Heart left ventricle (tissue), 16 donors: ENCODE data around the gene ARHGAP33. TPM values are rescaled to one million over a fixed set of nuclear protein-coding genes. Genes with fewer than 3 reads are reported as not detected.
A peak's percentile ranks its signal among the peaks of the same experiment; 100 is the strongest.

Experiments
- ATAC-seq, 4 donors: fragments of 200-7000 bp; cut with Tn5 transposase; one replicate each; pipeline ENCODE4 v1.9.1; 2020 to 2022; ENCODE audit warnings: moderate library complexity in 4 of 4, mild to moderate bottlenecking in 3 of 4, moderate number of reproducible peaks in 1 of 4
- DNase-seq, 5 donors: peaks; one replicate each; pipeline ENCODE4 v3.0.0-alpha.2; 2020
- H3K27ac ChIP-seq, 12 donors: fragments of 200-600 bp; sonication (generic) in 4 of 12; one replicate each; pipeline versions ENCODE4 v1.5.0 to v1.8.0; 2016 to 2022; ENCODE audit warnings: mild to moderate bottlenecking in 2 of 12
- H3K27me3 ChIP-seq, 9 donors: fragments of 200-600 bp; sonication (generic) in 2 of 9; one replicate each; pipeline versions ENCODE4 v1.5.1 to v1.8.0; 2016 to 2022; ENCODE audit warnings: mild to moderate bottlenecking in 3 of 9
- H3K36me3 ChIP-seq, 9 donors: fragments of 200-600 bp; sonication (generic) in 2 of 9; one replicate each; pipeline versions ENCODE4 v1.5.0 to v1.8.0; 2018 to 2022; ENCODE audit warnings: mild to moderate bottlenecking in 2 of 9
- H3K4me1 ChIP-seq, 12 donors: fragments of 200-600 bp; sonication (generic) in 4 of 12; one replicate each; pipeline versions ENCODE4 v1.5.0 to v1.8.0; 2016 to 2022; ENCODE audit warnings: mild to moderate bottlenecking in 3 of 12
- H3K4me3 ChIP-seq, 12 donors: fragments of 200-600 bp; sonication (generic) in 4 of 12; one replicate each; pipeline versions ENCODE4 v1.5.0 to v1.8.0; 2017 to 2022; ENCODE audit warnings: mild to moderate bottlenecking in 9 of 12, moderate library complexity in 4 of 12
- H3K9me3 ChIP-seq, 12 donors: fragments of 200-600 bp; sonication (generic) in 4 of 12; one replicate each; pipeline versions ENCODE4 v1.5.0 to v1.8.0; 2016 to 2022; ENCODE audit warnings: mild to moderate bottlenecking in 1 of 12
- POLR2A ChIP-seq, 2 donors: fragments of 450-650 bp; IDR thresholded peaks; one replicate each; pipeline ENCODE4 v1.6.1; 2017; ENCODE audit warnings: antibody characterized with exemption in 2 of 2, mild to moderate bottlenecking in 2 of 2, moderate library complexity in 2 of 2
- WGBS, 4 donors: extraction: QIAGEN DNeasy Blood & Tissue Kit in 2 of 4; methylation state at CpG; one replicate each; pipeline versions ENCODE4 v1.1.5 to v1.1.7; 2013 to 2018; 5-methylcytosine and 5-hydroxymethylcytosine counted together
- intact Hi-C, 10 donors: fragments of 100-400 bp; cut with DNase I; formaldehyde crosslinking; loops; one replicate each; pipeline versions ENCODE4 v1.11.1 to v1.14.2; 2022
- polyA plus RNA-seq, 2 donors: library from polyadenylated mRNA; stranded (reverse); fragments of 200-250 nt; gene quantifications; one replicate each; pipeline ENCODE4 v1.2.3, GENCODE V29; 2013
- total RNA-seq, 9 donors: library from RNA; depleted of rRNA in 2 of 9; stranded (reverse); fragments of >200 nt in 2 of 9; fragmentation: NEBNext Ultra II Directional in 3 of 9; extraction: Animal tissue kit (Norgen Biotek cat#: 25700) in 3 of 9; gene quantifications; one replicate each; pipeline versions ENCODE4 v1.1.0 to v1.2.4, GENCODE V29; 2016 to 2023
- TF ChIP-seq, protein P1 (sequence below), 12 donors: fragments of 200-600 bp; sonication (generic) in 4 of 12; IDR thresholded peaks; one replicate each; pipeline versions ENCODE4 v1.5.0 to v1.8.0; 2018 to 2022; ENCODE audit warnings: antibody characterized with exemption in 12 of 12, mild to moderate bottlenecking in 5 of 12
- donor health status: ischemic (EF 13 %, LVEDD 7.1; RV severe dilation, severe dysfunction).
- donor health status: healthy with polysubstance abuse.
- donor health status: DM: no; HTN: yes; CAD: no.
- donor health status: DM: no; HTN: no; CAD: no.
- donor health status: ischemic (EF 25% LVEDD 6.9; RV normal size, moderate dysfunction).
- donor health status: ischemic (EF 25% LVEDD 5.7; RV mildly dilated, moderate dysfunction).
- donor health status: healthy.
- donor health status: DM: yes; HTN: yes; CAD: no.
- donor health status: ischemic (EF 35%, LVEDD 5.7; RV mildly dilated, moderate dysfunction).
- donor health status: nonischemic (EF 11% LVEDD 7.7; RV severe dilation, severe dysfunction).
- donor health status: DM: yes; HTN: yes; CAD: no.
- donor health status: PGD.
- donor health status: ischemic (EF 29% LVEDD 5.4; RV normal size, mild dysfunction).
- donor health status: nonischemic (EF 23%, LVEDD 6.1; RV moderate dilation, normal function).

ARHGAP33 gene
- total and polyA plus RNA-seq, 11 donors = 0.50 to 7.8 (median 3.4) TPM

- Histone ChIP-seq H3K4me3 (peak overlapping the region; percentile 65 to 100 (median 90)), H3K4me1 (peaks cover 10 to 67% (median 35%) of the 10 kb centered on the region in 12 donors), H3K9me3 (no peaks in the 10 kb centered on the region), H3K36me3 (peaks cover 0 to 16% (median 5%) of the 10 kb centered on the region in 9 donors), H3K27me3 (no peaks in the 10 kb centered on the region), H3K27ac (peak overlapping the region in 11 of 12 donors; percentile 63 to 100 (median 100))
- TF ChIP-seq POLR2A (IDR thresholded peaks at IDR 0.05) = no peak
- TF ChIP-seq, protein P1, sequence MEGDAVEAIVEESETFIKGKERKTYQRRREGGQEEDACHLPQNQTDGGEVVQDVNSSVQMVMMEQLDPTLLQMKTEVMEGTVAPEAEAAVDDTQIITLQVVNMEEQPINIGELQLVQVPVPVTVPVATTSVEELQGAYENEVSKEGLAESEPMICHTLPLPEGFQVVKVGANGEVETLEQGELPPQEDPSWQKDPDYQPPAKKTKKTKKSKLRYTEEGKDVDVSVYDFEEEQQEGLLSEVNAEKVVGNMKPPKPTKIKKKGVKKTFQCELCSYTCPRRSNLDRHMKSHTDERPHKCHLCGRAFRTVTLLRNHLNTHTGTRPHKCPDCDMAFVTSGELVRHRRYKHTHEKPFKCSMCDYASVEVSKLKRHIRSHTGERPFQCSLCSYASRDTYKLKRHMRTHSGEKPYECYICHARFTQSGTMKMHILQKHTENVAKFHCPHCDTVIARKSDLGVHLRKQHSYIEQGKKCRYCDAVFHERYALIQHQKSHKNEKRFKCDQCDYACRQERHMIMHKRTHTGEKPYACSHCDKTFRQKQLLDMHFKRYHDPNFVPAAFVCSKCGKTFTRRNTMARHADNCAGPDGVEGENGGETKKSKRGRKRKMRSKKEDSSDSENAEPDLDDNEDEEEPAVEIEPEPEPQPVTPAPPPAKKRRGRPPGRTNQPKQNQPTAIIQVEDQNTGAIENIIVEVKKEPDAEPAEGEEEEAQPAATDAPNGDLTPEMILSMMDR (IDR thresholded peaks at IDR 0.05) = no peak
- ATAC-seq = no peak
- no peak for DNase-seq
- WGBS, 4 donors = 2 to 14% (median 9%) methylated on average over 4 of the region's 4 CpGs
- intact Hi-C loops = loop anchor here in 4 of 10 donors (5.0 to 10.0 kb wide), 4 partner anchors 99 to 309 kb away; partner anchors contain the start of genes LRFN3 (in 2 of the 4), COX6B1 (in 1 of the 4), THAP8 (in 1 of the 4) and WDR62 (in 1 of the 4)
These were observed 29.3 kb upstream of the ARHGAP33 start for GRCh38 chr19:35746087-35746462.

GRCh38 chr19:35746531-35746930 is 28.8 kb upstream of the ARHGAP33 start:
- intact Hi-C loops = loop anchor here in 4 of 10 donors (5.0 to 10.0 kb wide), 4 partner anchors 99 to 308 kb away; partner anchors contain the start of genes LRFN3 (in 2 of the 4), COX6B1 (in 1 of the 4), THAP8 (in 1 of the 4) and WDR62 (in 1 of the 4)
- H3K4me1 ChIP-seq = peaks cover 10 to 63% (median 32%) of the 10 kb centered on the region in 12 donors

DNA sequence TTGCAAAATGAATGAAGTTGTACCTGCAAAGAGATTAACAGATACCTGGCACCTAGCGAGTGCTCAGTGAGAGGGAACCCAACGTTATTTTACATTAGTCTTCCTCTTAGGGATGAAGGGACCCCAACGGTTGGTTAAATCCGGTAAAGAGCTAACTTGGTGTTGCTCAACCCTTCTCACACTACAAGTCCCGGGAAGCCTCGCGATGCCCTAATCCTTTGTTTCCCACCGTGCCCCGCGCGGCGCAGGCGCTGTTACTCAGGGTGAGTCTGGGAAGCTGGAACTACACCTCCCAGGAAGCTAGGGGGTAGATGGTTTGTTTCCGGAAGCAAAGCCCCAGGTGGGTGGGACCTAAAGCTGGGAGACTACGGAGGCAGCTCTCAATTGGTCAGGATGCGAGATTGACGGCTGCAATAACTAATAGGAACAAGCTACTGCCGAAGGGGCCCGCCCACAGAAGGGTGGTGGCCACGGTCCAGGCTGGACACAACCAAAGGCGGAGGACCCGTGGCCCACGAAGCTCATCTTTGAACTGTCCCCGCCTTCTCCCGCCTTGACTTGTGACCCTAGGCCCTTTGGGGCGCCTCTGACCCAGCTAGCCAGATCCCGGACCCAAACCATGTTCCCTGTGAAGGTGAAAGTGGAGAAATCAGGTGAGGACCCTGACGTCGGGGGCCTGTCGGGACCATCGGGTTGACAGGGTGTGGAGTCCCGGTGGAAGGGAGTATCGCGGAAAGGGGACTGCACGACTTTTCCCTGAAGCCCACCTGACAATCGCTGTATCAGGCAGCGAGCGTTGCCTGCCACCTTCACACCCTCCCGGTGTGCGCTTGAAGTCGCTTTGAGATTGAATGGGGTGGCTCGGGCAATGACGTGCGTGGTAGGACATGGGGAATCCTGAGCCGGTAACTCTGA is 27.0 kb upstream of the ARHGAP33 start, which contains the start of gene LIN37:
TSS of gene LIN37 (plus strand) at position 471 of the 915 bp plus-strand sequence. CDS start at position 620, 149 bp downstream.
- intact Hi-C loops = loop anchor here in 4 of 10 donors (5.0 to 10.0 kb wide), 4 partner anchors 101 to 306 kb away; partner anchors contain the start of genes LRFN3 (in 2 of the 4), COX6B1 (in 1 of the 4), THAP8 (in 1 of the 4) and WDR62 (in 1 of the 4)

More at GRCh38 chr19:35746531-35746930, 28.8 kb upstream of the ARHGAP33 start:
- Histone ChIP-seq H3K4me3 (peak overlapping the region in 7 of 12 donors; percentile 84 to 100 (median 90)), H3K27ac (peak overlapping the region in 3 of 12 donors; percentile 99 to 100 (median 100)), H3K9me3 (no peaks in the 10 kb centered on the region), H3K36me3 (peaks cover 0 to 16% (median 7%) of the 10 kb centered on the region in 9 donors), H3K27me3 (no peaks in the 10 kb centered on the region)
- no peak for TF ChIP-seq POLR2A (IDR thresholded peaks at IDR 0.05)
- TF ChIP-seq, protein P1 (IDR thresholded peaks at IDR 0.05) = no peak
- DNase-seq (no peak), ATAC-seq (no peak)
- 84 to 89% (median 88%) methylated on average over 5 of the region's 5 CpGs for WGBS, 4 donors

More for the DNA sequence above, 27.0 kb upstream of the ARHGAP33 start, which contains the start of gene LIN37:
- Histone ChIP-seq H3K36me3 (peaks cover 0 to 22% (median 15%) of the 10 kb centered on the region in 9 donors), H3K4me1 (peaks cover 10 to 54% (median 32%) of the 10 kb centered on the region in 12 donors), H3K4me3 (peak within 1 kb of the TSS; percentile 64 to 95 (median 86)), H3K27me3 (no peaks in the 10 kb centered on the region), H3K9me3 (no peaks in the 10 kb centered on the region), H3K27ac (peak within 1 kb of the TSS in 11 of 12 donors; percentile 64 to 94 (median 80))
- 0 to 1% (median 1%) methylated on average over 35 to 45 of the region's 45 CpGs for WGBS, 4 donors
- ATAC-seq = peak; percentile 83 to 90 (median 88)
- peak; percentile 94 to 98 for TF ChIP-seq POLR2A (IDR thresholded peaks at IDR 0.05)
- TF ChIP-seq, protein P1 (IDR thresholded peaks at IDR 0.05) = peak in 6 of 12 donors; percentile 13 to 54 (median 20)
- DNase-seq = peak; percentile 98 to 100 (median 99)
